HG03432 (cell line): ENCODE data around the gene MUC13.
A peak's percentile ranks its signal among the peaks of the same experiment; 100 is the strongest.

Source experiments
- ATAC-seq: cut with Tn5 transposase; IDR thresholded peaks from one replicate; pipeline ENCODE4 v1.9.1; 2021; ENCODE audit warnings: mild to moderate bottlenecking, moderate library complexity; ENCODE audit not compliant: unreplicated experiment

The MUC13 gene

DNA sequence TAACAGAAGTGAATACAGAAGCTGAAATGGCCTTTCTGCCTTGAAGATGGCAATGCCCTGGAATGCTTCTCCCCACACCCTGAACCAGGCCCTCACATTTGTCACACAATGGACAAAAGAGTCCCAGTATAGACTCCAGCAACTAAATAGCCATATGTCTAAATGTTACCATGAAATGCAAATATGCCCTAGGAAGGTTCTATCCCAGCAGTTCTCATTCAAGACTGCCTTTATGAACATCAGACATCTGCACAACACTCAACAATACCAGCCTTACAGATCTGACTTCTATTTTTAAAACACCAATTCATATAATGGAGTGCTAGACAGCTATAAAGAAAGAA is 55.2 kb downstream of the MUC13 start:
- no peak for ATAC-seq

GRCh38 chr3:124878561-124879336 is 55.8 kb downstream of the MUC13 start:
- peak; percentile 44 for ATAC-seq

GRCh38 chr3:124877674-124878073 is 56.9 kb downstream of the MUC13 start:
- no peak for ATAC-seq

DNA sequence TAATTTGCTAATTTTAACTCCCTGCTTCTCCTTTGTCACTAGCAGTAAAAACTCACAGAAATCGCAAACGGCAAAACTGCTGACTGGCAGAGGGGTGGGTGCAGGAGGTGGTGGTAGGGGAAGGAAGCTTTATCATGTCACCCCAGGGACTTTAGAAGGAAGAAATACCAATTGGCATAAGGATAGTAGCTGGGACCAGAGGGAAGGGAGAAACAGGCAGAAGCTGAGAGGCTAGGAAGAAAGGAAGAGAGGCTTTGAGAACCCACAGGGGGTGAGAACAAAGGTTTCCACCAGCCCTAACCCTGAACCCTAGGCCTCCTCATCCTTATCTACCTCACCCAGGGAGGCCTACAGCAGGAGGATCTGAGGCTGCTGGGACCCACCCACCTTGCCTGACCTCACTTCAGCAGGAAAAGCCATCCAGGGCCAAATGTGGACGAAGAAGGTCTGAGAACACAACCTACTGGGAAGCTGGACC is 58.1 kb downstream of the MUC13 start:
- no peak for ATAC-seq

DNA sequence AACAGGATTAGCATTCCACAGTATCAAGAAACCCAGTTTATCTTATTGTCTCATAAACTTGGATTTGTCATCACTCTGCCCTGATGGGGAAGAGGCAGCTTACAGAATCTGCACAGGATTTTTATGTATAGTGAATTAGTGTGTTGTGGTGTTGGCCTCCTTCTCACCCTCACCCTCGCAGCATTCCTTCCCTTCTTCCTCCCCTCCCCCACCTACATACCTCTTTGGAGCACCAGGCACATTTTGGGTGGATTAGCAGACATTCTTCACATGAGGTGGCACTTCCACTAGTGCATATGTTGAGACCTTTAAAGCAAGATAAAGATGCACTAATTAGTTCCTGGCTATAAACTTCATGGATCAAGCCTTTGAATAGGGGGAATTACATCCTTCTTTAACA is 61.3 kb downstream of the MUC13 start:
- ATAC-seq, result no peak

- no peak for ATAC-seq
Observed at GRCh38 chr3:124867511-124867910, 67.0 kb downstream of the MUC13 start.

- no peak for ATAC-seq
Observed at GRCh38 chr3:124862006-124862405, 72.5 kb downstream of the MUC13 start.

- no peak for ATAC-seq
Observed at GRCh38 chr3:124861041-124861440, 73.5 kb downstream of the MUC13 start.

- ATAC-seq, result no peak
Observed at GRCh38 chr3:124860599-124860998, 74.0 kb downstream of the MUC13 start.

DNA sequence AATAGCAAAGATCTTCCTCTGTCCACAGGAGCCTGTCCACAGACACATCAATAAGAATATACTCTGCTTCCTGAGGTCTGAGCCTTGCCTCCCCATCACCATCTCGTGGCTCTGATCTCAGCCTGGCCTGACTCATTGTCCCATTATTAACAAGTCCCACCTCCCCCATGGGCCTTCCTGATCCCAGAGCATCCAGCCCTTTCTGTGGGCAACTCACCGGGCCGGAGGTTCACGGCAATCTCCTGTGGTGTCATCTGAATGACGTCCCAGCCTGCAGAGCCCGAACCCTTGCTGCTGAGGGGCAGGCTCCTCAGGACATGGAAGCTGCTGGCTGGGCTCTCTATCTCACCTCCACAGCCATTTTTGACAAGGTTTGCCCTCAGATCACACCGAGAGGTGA is 75.5 kb downstream of the MUC13 start:
- ATAC-seq, result no peak

GRCh38 chr3:124858275-124858674 is 76.3 kb downstream of the MUC13 start:
- ATAC-seq, result no peak

DNA sequence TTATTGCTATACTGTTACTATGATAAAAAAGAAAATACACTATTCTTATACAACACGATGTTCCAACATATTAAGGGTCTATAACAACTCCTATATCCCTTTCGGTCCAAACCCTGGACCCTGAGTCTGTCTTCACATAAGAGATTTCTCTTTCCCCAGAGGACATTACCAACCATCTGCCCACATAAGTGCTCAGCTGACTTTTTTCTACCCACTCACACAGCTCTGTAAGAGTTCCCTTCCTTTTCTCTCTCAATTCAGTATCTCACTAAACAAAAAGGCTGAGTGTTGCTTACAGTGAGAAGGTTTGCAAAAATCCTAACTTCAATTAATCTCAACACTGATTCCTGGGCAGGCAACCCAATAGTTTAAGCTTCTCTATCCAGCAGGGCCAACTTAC is 77.9 kb downstream of the MUC13 start:
- ATAC-seq, result no peak
